Fibroblast of lung (primary cell): Measurements from ENCODE around the gene LCE1A. TPM values are rescaled to one million over a fixed set of nuclear protein-coding genes. Genes with fewer than 3 reads are reported as not detected.

Source experiments
- DNase-seq, 2 donors: peaks; one replicate each; pipeline versions ENCODE4 v3.0.0 to v3.0.0-alpha.2; 2010; ENCODE audit warnings: low read depth in 2 of 2
- H2AFZ ChIP-seq: 2 replicates; pipeline ENCODE4 v1.5.1; 2012; ENCODE audit warnings: low read length, control low read depth, inconsistent platforms
- H3K27ac ChIP-seq: 2 replicates; pipeline ENCODE4 v1.5.1; 2011; ENCODE audit warnings: low read length, control low read depth; ENCODE audit not compliant: insufficient read depth
- H3K27me3 ChIP-seq: 2 replicates; pipeline ENCODE4 v1.5.1; 2011; ENCODE audit warnings: mild to moderate bottlenecking, low read length; ENCODE audit not compliant: control insufficient read depth, insufficient read depth
- H3K36me3 ChIP-seq: 2 replicates; pipeline ENCODE4 v1.5.1; 2011; ENCODE audit warnings: low read length; ENCODE audit not compliant: control insufficient read depth, insufficient read depth
- H3K4me1 ChIP-seq: 2 replicates; pipeline ENCODE4 v1.5.1; 2011; ENCODE audit warnings: low read length; ENCODE audit not compliant: control insufficient read depth, insufficient read depth; ENCODE audit errors: extremely low read depth
- H3K4me2 ChIP-seq: 2 replicates; pipeline ENCODE4 v1.5.1; 2011; ENCODE audit warnings: low read length, control low read depth; ENCODE audit not compliant: insufficient read depth; ENCODE audit errors: extremely low read depth
- H3K4me3 ChIP-seq, 4 experiments: fragments of 200-600 bp in 1 of 4; sonication (generic) in 1 of 4; replicated peaks in 1 of 4; 2 replicates each; pipeline ENCODE4 v1.5.1; 2011 to 2016; ENCODE audit warnings: low read length in 4 of 4, low read depth in 3 of 4, mild to moderate bottlenecking in 3 of 4, control low read depth in 2 of 4, inconsistent platforms in 1 of 4, mixed read lengths in 1 of 4; ENCODE audit not compliant: insufficient read depth in 1 of 4; ENCODE audit errors: control extremely low read depth in 1 of 4
- H3K79me2 ChIP-seq: 2 replicates; pipeline ENCODE4 v1.5.1; 2012; ENCODE audit warnings: mild to moderate bottlenecking, low read length, inconsistent platforms; ENCODE audit not compliant: control insufficient read depth, insufficient read depth
- H3K9ac ChIP-seq: 2 replicates; pipeline ENCODE4 v1.5.1; 2011; ENCODE audit warnings: mild to moderate bottlenecking, low read length, control low read depth; ENCODE audit not compliant: insufficient read depth
- H3K9me3 ChIP-seq: 2 replicates; pipeline ENCODE4 v1.5.1; 2012; ENCODE audit warnings: low read depth, low read length; ENCODE audit not compliant: control insufficient read depth, insufficient read depth
- H4K20me1 ChIP-seq: 2 replicates; pipeline ENCODE4 v1.5.1; 2011; ENCODE audit warnings: low read length; ENCODE audit not compliant: control insufficient read depth, insufficient read depth; ENCODE audit errors: extremely low read depth
- CTCF ChIP-seq, 2 donors: IDR thresholded peaks in 1 of 2; conservative IDR thresholded peaks in 1 of 2; 1 replicate in 1 of 2; 2 replicates in 1 of 2; pipeline ENCODE4 v1.5.1; 2011 to 2012; ENCODE audit warnings: low read length in 2 of 2, control low read depth in 1 of 2, inconsistent platforms in 1 of 2, low read depth in 1 of 2, mild to moderate bottlenecking in 1 of 2
- EZH2 ChIP-seq: IDR thresholded peaks from 2 replicates; pipeline ENCODE4 v1.5.1; 2012; ENCODE audit warnings: low read length, control low read depth, mild to moderate bottlenecking; ENCODE audit errors: missing control alignments
- polyA plus RNA-seq, 2 donors: library from polyadenylated mRNA; depleted of rRNA in 1 of 2; stranded (reverse) in 1 of 2; unstranded in 1 of 2; fragments of >200 nt; gene quantifications; 2 replicates each; pipeline ENCODE4 v1.2.1, GENCODE V29; 2011 to 2012; ENCODE audit warnings: missing spikeins in 1 of 2
- total RNA-seq: library from RNA; depleted of rRNA; stranded (reverse); fragments of >200 nt; gene quantifications from 2 replicates; pipeline ENCODE4 v1.2.1, GENCODE V29; 2014

LCE1A gene
- total and polyA plus RNA-seq, 2 donors (not counting 1 experiment from before 2014, with no cell fraction given): not detected

- H3K27me3 ChIP-seq: no peaks in the 10 kb centered on the region
- no peaks in the 10 kb centered on the region for H3K36me3 ChIP-seq
- no peaks in the 10 kb centered on the region for H3K9me3 ChIP-seq
- H3K79me2 ChIP-seq: no peaks in the 10 kb centered on the region
- no peak overlapping the region for H3K27ac ChIP-seq
- TF ChIP-seq EZH2 (no peak), CTCF (conservative IDR thresholded peaks at IDR 0.05 in 1 of 2, IDR thresholded peaks at IDR 0.05 in 1 of 2; ENCODE audit: low read depth in 1 of 2, low read length in 2 of 2) (no peak)
- H3K4me2 ChIP-seq: no peak overlapping the region
- no peaks in the 10 kb centered on the region for H4K20me1 ChIP-seq
- DNase-seq: no peak
- H3K9ac ChIP-seq: no peak overlapping the region
- no peak overlapping the region for H3K4me3 ChIP-seq
- H2AFZ ChIP-seq: no peak overlapping the region
- H3K4me1 ChIP-seq: no peaks in the 10 kb centered on the region
Observed at GRCh38 chr1:152855661-152856060, 28.4 kb downstream of the LCE1A start.

GRCh38 chr1:152858062-152858461, 30.8 kb downstream of the LCE1A start:
- no peak overlapping the region for H2AFZ ChIP-seq
- DNase-seq: no peak
- H3K36me3 ChIP-seq: no peaks in the 10 kb centered on the region
- H3K79me2 ChIP-seq: no peaks in the 10 kb centered on the region
- TF ChIP-seq CTCF (conservative IDR thresholded peaks at IDR 0.05 in 1 of 2, IDR thresholded peaks at IDR 0.05 in 1 of 2; ENCODE audit: low read depth in 1 of 2, low read length in 2 of 2) (no peak), EZH2 (no peak)
- no peaks in the 10 kb centered on the region for H3K27me3 ChIP-seq
- no peaks in the 10 kb centered on the region for H3K4me1 ChIP-seq
- H3K27ac ChIP-seq: no peak overlapping the region
- H3K4me3 ChIP-seq: no peak overlapping the region
- no peak overlapping the region for H3K4me2 ChIP-seq
- H4K20me1 ChIP-seq: no peaks in the 10 kb centered on the region
- no peak overlapping the region for H3K9ac ChIP-seq
- no peaks in the 10 kb centered on the region for H3K9me3 ChIP-seq

GRCh38 chr1:152859696-152860095, 32.4 kb downstream of the LCE1A start, which contains the start of gene LCE7A:
Gene LCE7A (plus strand): TSS chr1:152859996. CDS start chr1:152860698, 702 bp downstream.
- Histone ChIP-seq H3K4me2 (no peak within 1 kb of the TSS), H2AFZ (no peak within 1 kb of the TSS), H3K4me3 (no peak within 1 kb of the TSS), H3K9ac (no peak within 1 kb of the TSS), H3K27ac (no peak within 1 kb of the TSS), H3K79me2 (no peaks in the 10 kb centered on the region), H4K20me1 (no peaks in the 10 kb centered on the region), H3K27me3 (no peaks in the 10 kb centered on the region), H3K36me3 (no peaks in the 10 kb centered on the region), H3K4me1 (no peaks in the 10 kb centered on the region), H3K9me3 (no peaks in the 10 kb centered on the region)
- no peak for DNase-seq
- TF ChIP-seq CTCF (conservative IDR thresholded peaks at IDR 0.05 in 1 of 2, IDR thresholded peaks at IDR 0.05 in 1 of 2; ENCODE audit: low read depth in 1 of 2, low read length in 2 of 2): no peak
